Endothelial cell of umbilical vein (primary cell): ENCODE measurements around the gene BCL11A.

Experiments
- CTCF ChIP-seq, 2 donors: IDR thresholded peaks; 1 replicate in 1 of 2; 2 replicates in 1 of 2; pipeline ENCODE4 v1.5.1; 2011; ENCODE audit warnings: low read length in 2 of 2, mild to moderate bottlenecking in 2 of 2, moderate library complexity in 2 of 2, control low read depth in 1 of 2, inconsistent platforms in 1 of 2, low read depth in 1 of 2; ENCODE audit not compliant: insufficient read depth in 1 of 2; ENCODE audit errors: extremely low read depth in 1 of 2
- EZH2 ChIP-seq: IDR thresholded peaks from 2 replicates; pipeline ENCODE4 v1.6.1; 2012; ENCODE audit warnings: borderline replicate concordance, low read depth, mild to moderate bottlenecking, moderate library complexity, low read length, inconsistent platforms; ENCODE audit not compliant: severe bottlenecking
- FOS ChIP-seq: IDR thresholded peaks from 2 replicates; pipeline ENCODE4 v1.6.1; 2011; ENCODE audit warnings: mild to moderate bottlenecking, low read length, moderate library complexity, borderline replicate concordance; ENCODE audit not compliant: insufficient read depth
- JUN ChIP-seq: IDR thresholded peaks from 2 replicates; pipeline ENCODE4 v1.6.1; 2011; ENCODE audit warnings: borderline replicate concordance, low read depth; ENCODE audit not compliant: insufficient read length, insufficient read depth
- MAX ChIP-seq: IDR thresholded peaks from 2 replicates; pipeline ENCODE4 v1.6.1; 2011; ENCODE audit not compliant: insufficient read depth, insufficient read length
- MYC ChIP-seq: IDR thresholded peaks from one replicate; pipeline ENCODE4 v1.6.1; 2011; ENCODE audit warnings: mild to moderate bottlenecking, low read depth, low read length
- POLR2A ChIP-seq: IDR thresholded peaks from 2 replicates; pipeline ENCODE4 v1.6.1; 2012; ENCODE audit warnings: low read depth, mild to moderate bottlenecking, control low read depth, low read length
- POLR2AphosphoS5 ChIP-seq: IDR thresholded peaks from 2 replicates; pipeline ENCODE4 v1.6.1; 2012; ENCODE audit warnings: low read depth, mild to moderate bottlenecking, control low read depth, low read length, moderate library complexity; ENCODE audit not compliant: insufficient read depth

- no peak for TF ChIP-seq CTCF (IDR thresholded peaks at IDR 0.05; ENCODE audit: extremely low read depth in 1 of 2, insufficient read depth in 1 of 2, low read depth in 1 of 2, low read length in 2 of 2)
- no peak for TF ChIP-seq POLR2A
- TF ChIP-seq JUN, result no peak
- TF ChIP-seq MYC, result no peak
- no peak for TF ChIP-seq POLR2AphosphoS5
- TF ChIP-seq EZH2, result no peak
- TF ChIP-seq MAX, result no peak
- TF ChIP-seq FOS, result no peak
These were observed 36.6 kb downstream of the BCL11A start for GRCh38 chr2:60516826-60517225.
